Middle frontal gyrus (tissue), 1 donor: ENCODE data around the gene MYO18B.

Source experiments
- DNase-seq: peaks from one replicate; pipeline ENCODE4 v3.0.0-alpha.2; 2015; ENCODE audit warnings: low spot score; ENCODE audit errors: extremely low spot score

MYO18B gene

GRCh38 chr22:25941365-25941960 lies 199.5 kb downstream of the MYO18B start:
- DNase-seq = no peak

DNA sequence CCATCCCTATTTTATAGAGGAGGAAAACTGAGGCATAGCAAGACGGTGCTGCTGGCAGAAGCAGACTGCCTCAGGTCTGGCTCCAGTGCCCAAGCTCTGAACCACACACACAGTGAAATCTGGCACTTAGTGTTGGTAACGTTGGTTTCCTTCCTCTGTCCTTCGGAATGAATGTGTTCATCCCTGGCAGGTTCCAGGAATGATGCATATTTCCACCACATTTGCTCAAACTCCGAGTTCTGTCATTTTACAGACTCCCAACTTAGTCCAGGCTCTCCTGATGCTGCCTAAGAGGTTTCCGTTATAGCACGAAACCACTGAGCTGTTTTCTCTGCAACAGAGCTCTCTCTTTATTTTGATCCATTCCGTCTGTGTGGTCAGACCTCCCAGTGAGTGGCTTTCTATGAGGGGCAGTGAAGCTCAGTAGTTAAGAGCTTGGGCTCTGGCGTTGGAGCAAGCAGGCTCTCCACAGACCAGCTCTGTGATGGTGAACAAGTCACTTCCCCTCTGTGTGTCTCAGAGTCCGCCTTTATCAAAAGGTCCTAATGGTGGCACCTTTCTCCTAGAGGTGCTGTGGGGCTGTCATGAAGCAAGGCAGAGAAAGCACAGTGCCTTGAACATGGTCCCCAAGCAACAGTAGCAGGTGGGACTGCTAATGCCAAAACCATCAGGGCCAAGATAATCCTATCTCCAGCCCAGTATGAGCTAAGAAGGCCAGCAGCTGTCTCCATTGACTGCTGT lies 200.3 kb downstream of the MYO18B start:
- DNase-seq = no peak

- no peak for DNase-seq
Observed at GRCh38 chr22:25942856-25943411, 200.9 kb downstream of the MYO18B start.

DNA sequence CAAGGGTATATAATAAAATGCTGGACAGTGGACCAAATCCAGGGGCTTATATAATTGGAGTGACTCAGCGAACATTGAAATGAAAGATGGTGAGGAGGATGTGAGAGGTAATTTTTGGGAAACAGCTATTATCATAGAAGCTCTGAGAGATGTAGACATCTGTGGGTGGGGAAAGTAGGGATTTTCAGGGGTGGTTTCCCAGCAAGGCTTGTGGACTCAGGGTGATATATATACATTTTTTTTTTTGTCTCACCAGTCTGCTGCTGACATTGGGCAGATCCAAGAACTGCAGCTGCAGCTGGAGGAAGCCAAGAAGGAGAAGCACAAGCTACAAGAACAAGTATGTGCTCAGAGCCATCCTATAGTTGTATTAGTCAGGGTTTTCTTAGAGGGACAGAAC lies 208.1 kb downstream of the MYO18B start:
- DNase-seq = peak; percentile 35

GRCh38 chr22:25953276-25953675 lies 211.3 kb downstream of the MYO18B start:
- DNase-seq = no peak

GRCh38 chr22:25953919-25954318 lies 211.9 kb downstream of the MYO18B start:
- no peak for DNase-seq

- no peak for DNase-seq
Observed at GRCh38 chr22:25955323-25955722, 213.3 kb downstream of the MYO18B start.

- no peak for DNase-seq
Observed at GRCh38 chr22:25956801-25957200, 214.8 kb downstream of the MYO18B start.

DNA sequence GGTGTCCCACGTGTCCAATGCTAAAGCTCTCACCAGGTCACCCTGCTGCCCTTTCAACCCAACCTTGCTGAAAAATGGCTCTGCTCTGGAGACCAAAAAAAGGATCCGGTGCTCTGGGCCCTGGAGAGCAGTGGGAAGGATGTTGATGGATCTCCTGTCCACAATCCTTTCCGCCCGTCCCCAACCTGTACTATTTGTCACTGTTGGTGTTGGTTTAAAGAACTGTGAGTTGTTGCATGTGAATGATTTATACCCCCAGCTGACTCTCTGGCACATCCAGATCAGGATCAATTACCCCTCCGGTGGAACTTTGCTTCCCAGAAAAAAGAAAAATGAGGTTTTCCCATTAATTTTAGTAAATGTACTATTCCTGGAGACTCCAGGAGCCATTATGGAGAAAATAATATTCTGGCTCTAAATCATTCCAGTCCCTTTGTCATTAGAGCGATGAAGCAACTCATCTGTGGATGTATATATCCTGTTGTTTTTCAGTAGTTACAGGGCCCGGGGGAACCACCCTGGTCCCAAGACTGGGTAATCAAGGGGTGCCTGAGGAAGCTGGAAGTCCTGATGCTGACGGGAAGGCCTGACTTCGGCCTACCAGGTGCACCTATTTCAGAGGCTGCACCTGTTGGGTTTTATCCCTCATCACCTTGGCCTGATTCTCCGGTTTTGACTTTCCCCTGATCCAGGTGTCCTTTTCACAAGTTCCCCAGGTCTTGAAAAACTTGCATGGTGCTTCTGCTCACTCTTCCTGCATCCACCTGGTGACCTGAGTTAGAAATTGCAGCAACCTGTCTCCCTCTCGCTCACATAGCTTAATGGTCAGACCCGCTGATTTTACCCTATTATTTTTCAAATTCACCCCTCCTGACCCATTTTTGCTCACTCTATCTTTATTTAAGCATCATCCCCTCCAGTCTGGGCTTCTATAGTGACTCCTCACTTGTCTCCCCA lies 218.1 kb downstream of the MYO18B start:
- no peak for DNase-seq

GRCh38 chr22:25961699-25962098 lies 219.7 kb downstream of the MYO18B start:
- DNase-seq = no peak

- DNase-seq = no peak
Observed at GRCh38 chr22:25962711-25963110, 220.7 kb downstream of the MYO18B start.

- no peak for DNase-seq
Observed at GRCh38 chr22:25964961-25965730, 223.2 kb downstream of the MYO18B start.

DNA sequence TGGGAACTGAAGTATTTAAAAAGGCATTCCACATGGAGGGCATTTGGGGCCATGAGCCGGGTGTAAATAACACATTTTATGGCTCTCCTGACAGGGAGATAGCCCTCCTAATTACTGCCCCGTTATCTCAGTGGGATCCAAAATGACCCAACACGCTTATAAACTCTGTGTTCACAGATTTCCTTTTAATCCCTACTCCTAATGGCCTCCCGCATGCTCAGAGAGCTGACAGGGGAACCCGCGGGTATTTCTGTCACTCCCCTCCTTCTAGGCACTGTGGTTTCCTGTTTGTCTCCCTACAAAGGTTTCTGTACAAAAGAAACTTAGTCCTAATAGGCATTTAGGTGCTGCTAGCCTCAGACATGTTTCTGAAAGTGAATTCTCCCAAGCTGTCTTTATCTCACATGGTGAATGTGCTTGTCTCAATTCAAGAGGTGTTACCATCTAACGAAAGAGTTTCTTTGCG lies 224.5 kb downstream of the MYO18B start:
- DNase-seq = no peak

- DNase-seq = no peak
Observed at GRCh38 chr22:25969286-25969685, 227.3 kb downstream of the MYO18B start.

DNA sequence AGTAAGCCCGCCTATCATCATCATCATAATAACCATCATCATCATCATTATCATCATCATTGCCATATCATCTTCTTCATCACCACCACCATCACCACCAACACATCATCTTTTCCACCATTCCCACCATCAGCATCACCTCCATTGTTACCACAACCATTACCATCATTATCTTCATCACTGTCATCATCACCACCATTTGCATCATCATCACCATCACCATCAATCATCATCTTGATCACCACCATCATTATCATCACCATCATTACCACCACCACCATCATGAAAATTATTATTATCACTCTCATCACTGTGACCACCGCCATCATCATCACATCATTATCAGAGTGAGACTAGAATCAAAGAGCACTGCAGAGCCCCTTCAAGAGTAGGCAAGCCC lies 227.9 kb downstream of the MYO18B start:
- no peak for DNase-seq

GRCh38 chr22:25970374-25970911 lies 228.5 kb downstream of the MYO18B start:
- no peak for DNase-seq

DNA sequence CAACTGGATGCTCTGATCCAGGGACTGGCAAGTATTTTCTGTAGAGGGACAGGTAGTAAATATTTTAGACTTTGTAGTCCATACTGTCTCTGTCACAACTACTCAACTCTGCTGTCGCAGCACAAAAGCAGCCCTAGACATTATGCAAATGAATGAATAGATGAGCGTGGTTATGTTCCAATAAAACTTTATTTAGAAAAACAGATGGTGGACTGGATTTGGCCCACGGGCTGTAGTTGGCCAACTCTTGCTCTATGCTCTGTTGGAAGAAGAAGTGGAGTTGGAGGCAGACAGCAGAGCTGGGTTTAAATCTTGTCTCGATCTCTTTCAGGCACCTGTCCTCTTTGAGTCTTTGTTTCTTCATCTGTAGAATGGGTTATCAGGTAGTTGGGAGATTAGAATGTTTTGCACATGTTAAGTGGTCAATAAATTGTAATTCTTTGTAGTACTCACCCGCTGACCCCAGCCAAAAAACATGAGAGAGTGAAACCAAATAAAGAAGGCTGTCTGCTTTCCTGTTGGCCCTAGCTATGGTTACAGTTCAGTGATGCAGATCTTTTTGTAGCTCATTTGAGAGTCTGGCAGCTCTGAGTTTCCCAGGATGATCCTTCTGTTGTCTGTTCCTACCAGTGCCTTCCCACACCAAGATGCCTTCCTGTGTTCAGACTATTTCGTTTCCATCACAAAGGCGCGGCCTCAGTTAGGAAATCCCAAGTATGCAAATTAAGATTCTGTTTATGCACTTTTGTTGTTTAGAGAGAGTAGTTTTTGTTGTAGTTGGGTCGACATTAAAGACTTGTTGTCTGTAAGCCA lies 229.2 kb downstream of the MYO18B start:
- DNase-seq = no peak

DNA sequence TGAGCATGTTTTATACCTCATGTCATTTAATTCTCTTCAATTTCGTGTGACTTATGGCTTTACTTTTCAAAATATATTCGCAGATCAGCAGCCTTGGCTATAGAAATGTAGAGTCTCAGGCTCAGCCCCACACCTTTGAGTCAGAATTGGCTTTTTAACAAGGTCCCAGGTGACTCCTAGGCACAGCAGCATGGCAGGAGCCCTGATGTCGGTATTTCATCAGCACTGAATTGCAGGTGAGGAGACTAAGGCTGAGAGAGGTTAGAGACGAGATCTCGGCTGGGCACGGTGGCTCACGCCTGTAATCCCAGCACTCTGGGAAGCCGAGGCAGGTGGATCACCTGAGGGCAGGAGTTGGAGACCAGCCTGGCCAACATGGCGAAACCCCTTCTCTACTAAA lies 230.4 kb downstream of the MYO18B start:
- DNase-seq = no peak

GRCh38 chr22:25976356-25976755 lies 234.4 kb downstream of the MYO18B start:
- DNase-seq = no peak

DNA sequence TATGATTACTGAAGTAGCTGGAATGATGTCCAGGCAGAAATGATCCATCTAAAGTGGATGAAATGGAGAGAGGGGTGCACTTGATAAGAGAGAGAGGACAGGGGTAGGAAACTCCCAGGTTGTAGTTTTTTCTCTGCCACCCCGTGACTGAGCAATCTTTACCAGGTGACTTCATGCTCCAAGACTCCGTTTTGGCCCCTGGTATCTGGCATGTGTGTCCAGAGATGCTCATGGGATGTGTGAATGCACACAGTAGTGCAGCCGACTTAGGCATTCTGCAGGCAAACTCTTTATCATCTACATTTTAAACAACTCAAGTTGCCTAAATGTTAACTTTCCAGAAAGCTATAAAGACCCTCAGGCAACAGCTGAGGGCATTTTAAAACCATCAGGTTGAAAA lies 238.0 kb downstream of the MYO18B start:
- no peak for DNase-seq
